Measurements from ENCODE around the gene RBM8A.

The RBM8A gene

DNA sequence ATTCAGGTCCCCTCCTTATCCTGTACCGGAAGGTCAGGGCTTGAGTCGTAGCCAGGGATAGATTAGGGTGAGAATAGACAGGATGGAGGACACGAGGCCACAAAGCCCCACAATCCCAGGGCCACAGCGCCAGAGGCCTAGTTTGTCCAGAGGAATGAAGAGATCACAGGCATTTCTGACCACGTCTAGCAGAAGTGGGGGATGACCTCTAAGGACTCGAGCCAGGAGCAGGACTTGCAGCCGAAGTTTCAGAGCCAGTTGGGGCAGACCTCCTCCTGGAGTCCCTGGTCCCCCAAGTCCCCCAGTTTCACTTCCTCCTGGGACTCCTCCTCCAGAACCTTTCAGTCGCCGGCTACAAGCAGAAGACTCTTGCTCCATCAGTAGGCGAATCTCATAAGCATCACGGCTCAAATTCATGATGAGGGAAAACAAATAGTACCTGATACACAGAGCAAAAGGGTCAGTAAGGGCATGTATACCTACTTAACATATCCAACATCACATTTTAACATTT is 15.1 kb downstream of the RBM8A start:
- no peak for DNase-seq

DNA sequence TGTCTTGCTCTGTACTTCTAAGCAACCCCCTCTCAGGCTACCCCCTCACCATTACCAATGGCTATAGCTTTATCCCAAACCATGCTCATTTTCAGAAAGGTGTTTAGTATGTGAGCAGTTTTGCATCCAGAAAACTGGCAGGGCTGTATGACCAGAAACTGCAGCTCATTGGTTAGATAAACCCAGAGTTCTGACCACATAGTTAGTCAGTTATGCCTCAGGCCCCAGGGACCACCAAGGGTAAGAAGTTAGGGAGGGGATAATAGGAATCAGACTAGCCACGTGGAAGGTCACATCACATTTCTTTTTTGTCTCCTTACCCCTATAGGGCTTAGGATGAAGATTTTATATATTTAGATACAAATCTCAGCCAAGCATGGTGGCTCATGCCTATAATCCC is 18.6 kb downstream of the RBM8A start:
- no peak for DNase-seq

DNA sequence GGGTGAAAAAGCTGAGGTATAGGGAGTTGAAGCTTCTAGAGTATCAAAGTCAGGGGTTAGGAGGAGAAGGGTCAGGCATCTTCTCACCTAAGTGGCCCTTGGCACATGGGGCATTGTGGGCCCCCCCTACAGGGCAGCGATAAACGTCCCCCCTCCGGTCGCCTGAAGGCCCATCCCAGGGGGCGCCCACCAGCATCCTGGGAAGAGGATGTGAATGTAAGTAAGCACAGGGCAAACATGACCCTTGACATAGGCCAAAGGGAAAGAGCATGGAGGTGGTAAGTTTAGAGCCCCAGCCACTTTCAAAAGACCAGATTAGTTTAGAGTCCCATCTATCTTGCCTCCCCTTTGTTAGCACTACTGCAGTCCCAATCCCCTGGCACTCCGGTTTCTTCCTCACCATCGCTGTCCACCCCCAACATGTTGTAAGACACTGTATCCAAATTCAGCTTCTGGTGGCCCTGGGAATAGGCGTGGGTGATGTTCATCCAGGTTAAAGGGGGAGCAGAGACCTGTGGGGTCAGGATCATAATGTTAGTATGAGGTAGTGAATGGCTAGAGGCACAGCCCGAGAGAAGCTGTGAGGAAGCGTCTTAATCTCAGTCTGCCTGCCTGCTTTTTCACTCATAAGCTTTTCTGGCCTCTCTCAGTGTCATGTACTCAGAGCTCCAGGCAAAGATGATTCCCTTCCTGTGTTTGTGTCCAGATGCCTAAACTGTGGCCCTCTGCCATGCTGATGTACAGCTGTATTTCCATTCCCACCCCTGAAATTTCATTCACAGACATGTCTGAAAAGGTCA is 20.1 kb downstream of the RBM8A start:
- DNase-seq = peak; percentile 66

DNA sequence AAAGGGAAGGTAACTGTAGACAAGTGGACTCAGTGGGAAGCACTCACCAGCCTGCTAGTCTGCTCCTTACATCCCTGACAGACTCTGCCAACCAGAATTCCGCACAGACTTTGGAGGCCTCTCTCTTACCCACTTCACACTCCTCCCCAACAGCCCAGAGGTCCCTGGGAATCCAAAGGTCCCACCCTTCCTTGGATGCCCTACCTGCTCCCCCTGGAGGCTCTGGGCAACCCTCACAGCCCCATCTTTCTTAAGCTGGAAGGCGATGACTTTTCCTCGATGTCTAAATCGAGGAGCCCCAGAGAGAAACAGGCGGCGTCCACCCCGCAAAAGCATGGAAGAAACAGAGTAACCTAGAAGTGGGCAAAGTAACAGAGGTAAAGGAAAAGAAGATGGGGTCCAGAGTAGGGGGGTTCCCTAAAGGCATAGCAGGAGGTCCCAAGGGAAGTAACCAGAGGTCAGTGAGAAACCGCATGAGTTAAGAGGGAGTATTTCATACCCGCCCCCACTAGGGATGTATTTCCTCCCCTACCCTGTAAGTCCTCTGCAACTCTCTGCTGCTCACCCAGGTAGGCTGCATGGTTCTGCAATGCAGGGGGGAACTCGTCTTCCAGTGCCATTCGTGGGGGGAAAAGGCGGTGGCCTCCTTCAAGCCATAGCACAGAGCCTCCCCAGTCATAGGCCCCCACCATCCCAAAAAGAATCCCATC is 25.8 kb downstream of the RBM8A start:
- no peak for DNase-seq

DNA sequence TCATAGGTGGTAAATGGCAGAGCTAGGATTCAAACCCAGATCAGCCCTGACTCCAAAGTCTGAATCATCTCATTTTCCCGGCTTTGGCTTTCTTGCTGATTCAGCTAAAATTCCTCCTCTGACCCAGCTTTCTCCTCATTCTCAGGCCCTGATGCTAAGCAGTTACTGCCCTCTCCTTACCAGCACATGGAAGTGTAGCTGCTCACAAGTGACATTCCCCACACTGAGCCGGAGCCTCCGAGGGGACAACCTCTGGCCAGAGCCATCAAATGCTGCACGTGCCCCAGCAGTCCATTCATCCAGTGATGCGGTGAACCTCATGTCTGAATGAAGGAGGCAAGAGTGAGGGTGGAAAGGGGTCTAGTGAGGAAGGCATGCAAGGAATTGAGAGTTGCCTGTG is 28.5 kb downstream of the RBM8A start:
- no peak for DNase-seq

DNA sequence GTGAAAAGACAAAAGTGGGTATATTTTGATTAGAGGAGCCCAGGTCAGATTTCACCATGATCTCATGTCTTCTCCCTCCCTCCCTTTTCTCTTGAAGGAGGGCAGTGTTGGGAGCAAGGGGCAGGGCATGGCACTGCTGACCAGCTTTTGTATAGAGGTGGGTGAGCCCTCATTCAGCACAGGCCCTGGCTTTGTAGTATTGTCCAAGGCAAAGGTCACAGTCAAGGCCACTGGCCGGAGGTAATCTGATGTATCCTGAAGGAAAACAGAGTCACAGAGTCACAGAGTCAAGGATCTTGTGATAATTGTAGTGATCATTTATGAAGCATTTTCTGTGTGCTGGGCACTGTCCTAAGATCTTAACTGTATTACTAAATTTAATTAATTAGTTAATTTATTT is 29.3 kb downstream of the RBM8A start:
- DNase-seq = no peak

DNA sequence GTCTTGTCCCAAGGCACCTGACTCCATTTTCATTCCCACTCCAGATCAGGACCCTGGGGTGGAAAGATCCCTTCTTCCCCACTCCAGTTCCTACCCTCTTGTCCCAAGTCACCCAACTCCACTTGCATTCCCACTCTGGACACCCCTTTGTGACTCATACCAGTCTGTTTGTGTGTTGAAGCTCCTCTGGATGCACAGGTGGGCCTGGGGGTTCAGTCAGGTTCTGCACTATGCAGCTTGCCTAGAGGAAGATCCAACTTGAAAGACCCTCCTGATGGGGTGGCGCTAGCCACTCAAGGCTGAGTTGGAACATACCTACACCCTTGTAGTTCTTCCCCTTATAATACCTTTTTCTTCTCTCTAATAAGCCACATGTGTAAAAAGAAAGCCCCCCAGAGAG is 31.8 kb downstream of the RBM8A start:
- DNase-seq = no peak

DNA sequence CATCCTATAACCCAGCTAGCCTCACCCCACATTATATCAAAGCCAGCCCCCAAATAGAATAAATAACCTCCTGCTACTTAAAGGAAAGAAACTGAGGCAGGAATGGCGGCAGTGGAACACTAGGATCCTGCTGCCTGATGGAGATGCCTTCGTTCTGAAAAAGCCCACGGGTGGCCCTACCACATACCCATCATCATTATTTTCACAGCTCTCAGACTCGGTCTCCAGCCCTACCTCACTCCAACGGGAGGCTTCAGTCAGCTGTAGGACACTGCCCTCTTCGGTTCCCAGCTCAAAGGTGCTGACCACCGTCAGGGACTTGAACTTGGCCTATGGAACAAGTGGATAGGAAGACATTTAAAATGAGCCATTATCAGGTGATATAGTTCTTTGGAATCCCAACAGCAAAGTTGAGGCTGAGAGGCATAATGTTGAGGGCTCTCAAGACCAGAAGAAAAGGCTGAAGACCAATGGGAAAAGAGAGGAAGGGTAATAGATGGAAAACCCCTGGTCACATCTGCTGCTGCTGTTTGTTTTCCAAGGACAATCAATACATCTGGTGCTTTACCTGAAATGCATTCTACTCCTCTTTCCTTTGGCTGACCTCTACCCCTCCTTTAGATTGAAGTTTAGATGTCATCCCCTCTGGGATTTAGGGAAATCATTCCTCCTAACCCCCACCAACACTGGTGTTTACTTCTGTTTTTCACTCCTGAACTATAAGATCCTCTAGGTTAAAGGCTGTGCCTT is 33.8 kb downstream of the RBM8A start:
- no peak for DNase-seq

DNA sequence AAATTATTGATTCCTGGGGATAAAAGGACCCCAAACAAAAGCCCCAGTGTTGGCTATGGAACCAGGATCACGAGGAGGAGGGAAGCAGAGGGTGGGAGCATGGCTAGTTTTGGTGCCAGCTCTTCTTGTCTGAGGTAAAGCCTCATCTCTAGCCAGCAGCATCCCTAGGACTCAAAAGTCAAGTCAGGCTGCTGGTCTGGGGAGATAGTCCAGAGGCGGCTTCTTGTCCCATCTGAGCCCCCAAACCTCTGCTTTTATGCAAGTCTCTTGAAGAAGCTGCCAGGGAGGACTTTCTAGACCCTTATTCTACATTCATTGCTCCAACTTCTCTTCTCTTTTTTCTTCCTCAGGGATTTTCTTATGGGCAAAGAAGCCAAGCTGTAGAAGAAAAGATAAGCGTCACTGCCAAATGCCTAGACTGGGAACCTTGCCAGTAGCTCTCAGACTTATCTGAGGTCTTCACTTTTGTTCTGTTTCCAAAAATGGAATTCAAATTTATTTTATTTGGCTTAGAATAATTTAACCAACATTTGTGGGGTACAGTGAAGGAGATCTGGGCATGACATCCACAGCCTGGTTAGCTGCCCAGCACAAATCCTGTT is 34.7 kb downstream of the RBM8A start:
- no peak for DNase-seq

DNA sequence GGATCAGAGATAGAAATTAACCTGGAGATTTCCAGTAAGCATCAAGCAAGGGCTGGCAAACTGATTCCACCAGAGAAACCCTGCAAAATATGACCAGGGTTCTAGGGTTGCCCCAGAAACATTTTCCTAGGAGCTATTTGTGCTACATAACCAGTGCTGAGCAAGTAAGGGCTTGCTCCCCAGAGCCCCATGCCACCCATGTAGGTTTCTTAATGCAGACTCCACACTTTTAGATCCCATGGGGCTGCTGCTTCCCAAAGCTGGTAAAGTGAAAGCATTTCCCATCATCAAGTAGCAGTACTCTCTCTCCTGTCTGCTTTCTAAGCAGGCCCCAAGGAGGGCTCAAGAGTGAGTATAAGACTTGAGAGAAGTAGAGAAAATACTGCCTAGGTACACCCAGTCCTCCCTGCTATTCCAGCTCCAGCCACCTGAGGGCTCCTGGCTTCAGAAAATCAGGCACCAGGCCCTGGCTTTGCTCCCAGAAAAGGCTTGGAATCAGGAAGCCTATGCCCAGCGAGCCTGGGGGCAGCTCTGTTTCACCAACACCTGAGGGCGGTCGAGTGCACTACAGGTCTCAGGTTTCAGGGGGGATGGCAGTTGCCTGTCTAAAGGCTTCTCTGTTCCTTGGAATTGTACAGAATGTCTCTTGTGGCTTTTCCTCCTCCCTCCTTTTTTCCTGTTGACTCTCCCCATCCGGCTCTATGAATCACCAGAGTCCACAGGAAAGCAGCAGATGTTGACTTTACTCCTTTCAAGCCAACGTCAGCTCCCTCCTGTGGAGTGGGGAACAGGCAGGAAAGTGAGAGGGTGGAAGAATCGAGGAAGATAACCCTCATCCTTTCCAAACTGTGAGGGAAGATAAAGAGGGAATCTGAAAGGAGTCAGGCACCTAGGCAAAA is 35.4 kb downstream of the RBM8A start:
- DNase-seq = peak; percentile 95

DNA sequence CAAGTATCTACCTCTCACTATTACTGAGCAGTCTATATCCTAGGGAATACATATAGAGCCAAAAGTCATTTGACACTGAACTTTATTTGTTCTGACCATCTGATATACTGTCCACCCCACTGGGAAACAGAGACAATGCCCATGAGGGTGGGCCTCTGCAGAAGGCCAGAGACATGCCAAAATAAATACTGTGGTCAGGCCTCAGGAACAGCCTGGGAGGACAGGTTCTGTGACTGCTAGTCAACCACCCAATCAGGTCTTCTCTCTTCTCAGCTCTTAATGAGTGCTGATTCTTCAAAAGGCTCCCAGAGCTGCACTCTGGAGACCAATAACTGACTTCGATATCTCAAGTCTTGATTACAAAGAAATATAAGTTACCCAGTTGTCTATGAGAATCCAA is 36.1 kb downstream of the RBM8A start:
- no peak for DNase-seq

DNA sequence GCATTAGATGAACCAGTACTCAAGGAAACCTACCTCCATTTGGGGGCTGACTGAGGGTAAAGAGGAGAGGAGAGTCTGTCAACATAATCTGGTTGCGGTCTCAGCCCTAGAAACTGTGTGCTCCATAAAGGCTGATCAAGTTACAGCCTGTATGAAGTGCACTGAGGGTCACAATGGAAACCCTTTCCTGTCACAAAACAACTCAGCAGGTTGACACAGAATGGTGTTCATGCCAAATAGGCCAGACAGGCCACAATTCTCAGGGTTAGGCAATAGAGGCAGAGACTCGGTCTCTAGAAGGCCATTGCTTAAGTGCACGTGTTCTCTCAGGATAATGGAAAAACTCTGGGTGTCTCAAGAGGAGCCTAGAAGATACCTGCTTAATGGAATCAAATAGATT is 37.6 kb downstream of the RBM8A start:
- no peak for DNase-seq

DNA sequence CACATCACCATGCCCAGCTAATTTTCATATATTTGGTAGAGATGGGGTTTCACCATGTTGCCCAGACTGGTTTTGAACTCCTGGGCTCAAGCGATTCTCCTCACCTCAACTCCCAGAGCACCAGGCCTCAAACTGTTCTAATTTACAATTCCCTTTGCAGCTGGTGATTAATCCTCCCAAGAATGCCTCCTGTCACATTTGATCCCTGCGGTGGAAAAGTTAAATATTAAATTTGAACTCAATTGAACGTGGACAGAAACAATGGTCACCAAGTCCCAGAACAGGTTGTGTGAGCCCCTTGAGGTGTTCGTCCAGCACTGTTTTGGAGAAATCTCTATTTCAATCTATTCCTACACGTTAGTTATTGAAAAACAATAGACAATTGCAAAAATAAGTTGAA is 39.7 kb downstream of the RBM8A start:
- DNase-seq = no peak

DNA sequence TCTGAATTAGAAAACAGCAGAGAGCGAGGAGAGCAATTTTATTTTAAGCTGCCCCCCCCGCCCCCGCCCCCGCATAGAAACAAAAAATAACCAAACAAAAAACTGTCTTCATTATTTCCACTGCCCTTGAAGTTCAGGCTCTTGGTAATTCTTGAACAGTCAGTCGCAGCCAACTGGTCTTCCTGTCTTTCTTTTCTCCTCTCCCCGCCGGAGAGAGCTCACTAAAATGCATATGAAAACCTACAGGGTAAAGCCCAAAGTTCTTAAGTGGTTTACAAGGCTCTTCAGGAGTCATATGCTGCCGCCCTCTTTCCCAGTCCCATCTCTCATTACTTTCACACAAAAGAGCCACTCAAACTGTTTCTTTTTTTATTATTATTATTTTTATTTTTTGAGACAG is 40.5 kb downstream of the RBM8A start:
- no peak for DNase-seq

DNA sequence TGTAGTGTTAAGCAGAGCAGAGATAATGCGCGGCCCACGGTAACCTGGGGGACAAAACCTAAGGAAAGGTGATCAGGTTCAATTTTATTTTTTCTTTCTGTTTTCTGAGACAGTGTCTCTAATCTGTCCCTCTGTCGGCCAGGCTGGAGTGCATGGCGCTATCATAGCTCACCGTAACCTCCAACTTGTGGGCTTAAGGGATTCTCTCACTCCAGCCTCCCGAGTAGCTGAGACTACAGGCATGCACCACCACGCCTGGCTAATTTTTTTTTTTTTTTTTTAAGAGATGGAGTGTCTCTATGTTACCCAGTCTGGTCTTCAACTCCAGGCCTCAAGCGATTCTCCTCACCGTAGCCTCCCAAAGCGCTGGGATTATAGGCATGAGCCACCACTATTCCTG is 40.9 kb downstream of the RBM8A start:
- DNase-seq = no peak

DNA sequence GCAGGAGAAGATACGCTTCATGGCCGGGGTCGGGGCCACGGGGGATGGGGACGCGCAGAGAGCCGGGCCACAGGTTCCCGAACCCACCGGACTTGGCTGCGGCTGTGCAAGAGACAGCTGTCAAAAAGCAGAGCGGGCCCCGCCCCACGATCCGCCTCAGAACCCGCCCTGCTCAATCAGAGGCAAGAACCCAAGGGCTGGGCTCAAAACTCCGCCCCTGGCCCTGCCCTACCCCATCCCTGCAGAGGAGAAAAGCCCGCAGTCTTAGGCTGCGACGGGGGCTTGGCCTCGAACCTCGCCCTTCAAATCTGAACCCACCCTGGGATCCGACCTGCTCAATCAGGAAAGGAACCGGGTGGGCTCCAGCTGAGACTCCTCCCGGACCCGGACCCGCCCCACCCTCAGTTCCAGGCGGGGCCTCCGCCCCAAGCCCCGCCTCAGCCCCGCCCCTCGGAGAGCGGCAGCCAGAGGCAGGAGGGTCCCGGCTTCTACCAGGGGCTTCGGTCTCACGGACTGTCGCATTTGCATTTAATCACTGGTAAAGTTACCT is 41.5 kb downstream of the RBM8A start, which contains the start of gene ANKRD35:
Gene ANKRD35, minus strand, starts transcription at position 129 of the 550 bp plus-strand sequence. Its CDS starts 108 bp downstream, at position 21.
- peak; percentile 89 for DNase-seq

DNA sequence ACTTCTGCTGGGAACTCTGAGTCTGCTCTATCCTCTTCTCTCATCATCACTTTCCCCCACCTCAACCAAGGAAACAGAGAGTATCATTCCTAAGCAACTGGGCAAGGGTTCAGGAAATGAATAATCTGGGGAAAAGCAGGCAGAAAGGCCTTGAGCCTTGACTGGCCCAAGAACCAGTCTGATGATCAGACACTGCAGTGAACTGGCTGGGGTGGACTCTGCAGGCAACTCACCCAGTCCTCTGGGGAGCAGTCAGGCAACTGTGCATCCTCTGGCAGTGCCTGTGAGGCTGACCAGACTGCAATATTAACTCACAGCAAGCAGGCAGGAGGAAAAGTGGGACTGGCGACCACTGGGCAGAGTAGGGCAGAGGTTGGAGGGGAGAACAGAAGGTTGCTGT is 42.6 kb downstream of the RBM8A start:
- DNase-seq = no peak

DNA sequence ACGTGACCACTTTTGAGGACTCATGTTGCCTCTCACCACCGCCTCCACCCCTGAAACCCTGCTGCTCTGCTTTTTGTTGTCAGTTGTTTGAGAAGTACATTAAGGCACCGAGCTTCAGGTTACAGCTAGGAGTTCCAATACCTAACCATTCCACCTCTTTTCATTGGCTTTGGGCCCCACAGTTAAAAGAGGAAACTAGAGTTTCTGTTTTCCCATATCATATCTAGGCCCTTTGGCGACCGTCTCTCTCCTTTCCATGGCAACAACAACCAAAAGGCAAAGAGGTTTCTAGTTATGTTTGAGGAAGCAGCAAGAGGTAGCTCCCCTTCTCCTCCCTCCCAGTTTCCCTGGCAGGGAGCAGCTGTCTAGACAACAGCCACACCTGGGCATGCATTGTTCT is 47.5 kb downstream of the RBM8A start:
- DNase-seq = no peak

DNA sequence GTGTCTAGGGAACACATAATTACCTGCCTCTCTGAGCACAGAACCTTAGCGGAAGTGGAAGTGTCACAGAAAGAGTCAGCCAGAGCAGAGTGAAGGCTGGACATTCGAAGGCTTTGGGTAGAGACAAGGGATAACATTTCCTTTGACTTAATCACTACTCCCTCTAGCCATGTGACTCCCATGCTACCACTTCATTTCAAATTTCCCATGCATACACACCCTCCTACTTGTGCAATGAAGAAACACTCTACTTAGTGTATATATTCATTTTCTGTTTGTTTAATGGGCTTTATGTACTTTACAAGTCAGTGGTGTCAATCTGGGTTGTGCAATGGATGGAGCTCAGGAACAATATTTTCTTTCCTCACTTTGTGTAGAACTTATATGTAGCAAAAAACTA is 48.6 kb downstream of the RBM8A start:
- DNase-seq = no peak

DNA sequence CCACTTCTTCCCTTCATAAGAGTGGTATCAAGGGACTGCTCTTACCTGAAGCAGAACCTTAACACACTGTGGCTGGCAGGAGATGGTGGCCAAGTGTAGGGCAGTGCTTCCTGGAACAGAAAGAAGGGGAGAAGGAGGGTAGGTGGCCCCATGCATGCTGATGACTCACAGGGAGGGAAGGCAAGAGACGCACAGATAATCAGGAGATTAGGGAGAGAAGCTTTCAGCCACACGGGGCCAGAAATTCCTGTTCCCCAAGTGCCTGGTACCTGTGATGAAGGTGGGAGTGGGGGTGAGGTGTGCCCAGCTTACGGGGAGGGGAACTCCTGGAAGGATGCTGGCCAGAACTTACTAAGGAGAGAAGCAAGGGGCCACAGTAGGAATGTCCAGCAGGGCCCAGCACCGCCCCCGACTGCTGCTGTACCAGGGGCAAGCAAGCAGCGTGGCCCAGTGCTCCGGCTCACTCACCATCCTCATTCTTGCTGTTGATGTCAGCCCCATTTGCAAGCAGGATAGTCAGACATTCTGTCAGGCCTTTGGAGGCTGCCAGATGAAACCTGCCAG is 49.3 kb downstream of the RBM8A start:
- no peak for DNase-seq

DNA sequence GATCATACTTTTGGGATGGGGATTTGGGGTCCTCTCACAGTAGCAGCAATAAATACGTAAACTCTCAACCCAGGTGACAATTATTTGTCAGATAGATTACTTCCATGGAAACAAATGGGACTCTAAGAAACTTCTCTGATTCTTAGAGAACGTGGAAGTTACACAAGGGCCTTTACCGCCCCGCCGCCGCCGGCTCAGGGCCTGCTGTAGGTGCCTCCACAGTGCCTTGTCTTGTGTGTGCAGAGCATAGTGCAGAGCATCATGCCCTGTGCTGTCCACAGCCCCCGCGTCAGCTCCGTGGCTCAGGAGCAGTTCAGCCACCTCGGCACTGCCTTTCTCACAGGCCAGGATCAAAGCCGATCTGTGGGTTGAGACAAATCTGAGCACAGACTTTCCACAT is 52.6 kb downstream of the RBM8A start:
- DNase-seq = no peak

Data from femur (tissue), 1 donor.